GOT3 (cell line): Measurements from ENCODE around the gene EIF2S2.

Source experiments
- DNase-seq: peaks from one replicate; lab custom pipeline; 2025; ENCODE audit warnings: mixed read lengths; lab: John Stamatoyannopoulos, UW

Gene EIF2S2

GRCh38 chr20:34122274-34122980 lies 10.4 kb upstream of the EIF2S2 start:
- no peak for DNase-seq

GRCh38 chr20:34120213-34120612 lies 8.2 kb upstream of the EIF2S2 start:
- no peak for DNase-seq

GRCh38 chr20:34115232-34115631 lies 3.2 kb upstream of the EIF2S2 start:
- no peak for DNase-seq

GRCh38 chr20:34114809-34115208 lies 2.8 kb upstream of the EIF2S2 start:
- no peak for DNase-seq

- DNase-seq, result no peak
These were observed 608 bp upstream of the EIF2S2 start for GRCh38 chr20:34112600-34113101.

- no peak for DNase-seq
These were observed 1.1 kb downstream of the EIF2S2 start for GRCh38 chr20:34110745-34111641.

- DNase-seq, result no peak
These were observed 1.9 kb downstream of the EIF2S2 start for GRCh38 chr20:34110025-34110744.

- no peak for DNase-seq
These were observed 2.6 kb downstream of the EIF2S2 start for GRCh38 chr20:34109442-34109841.

GRCh38 chr20:34108616-34109174 lies 3.3 kb downstream of the EIF2S2 start:
- DNase-seq, result no peak

GRCh38 chr20:34105978-34106675 lies 5.9 kb downstream of the EIF2S2 start:
- no peak for DNase-seq

GRCh38 chr20:34104059-34104458 lies 8.0 kb downstream of the EIF2S2 start:
- DNase-seq, result no peak

GRCh38 chr20:34102342-34102741 lies 9.7 kb downstream of the EIF2S2 start:
- DNase-seq, result no peak

GRCh38 chr20:34100576-34100975 lies 11.5 kb downstream of the EIF2S2 start:
- DNase-seq, result no peak

GRCh38 chr20:34099675-34100074 lies 12.4 kb downstream of the EIF2S2 start:
- DNase-seq, result no peak

- DNase-seq, result no peak
These were observed 13.5 kb downstream of the EIF2S2 start for GRCh38 chr20:34098570-34098969.

GRCh38 chr20:34096699-34097444 lies 15.2 kb downstream of the EIF2S2 start:
- DNase-seq, result no peak

- DNase-seq, result no peak
These were observed 16.2 kb downstream of the EIF2S2 start for GRCh38 chr20:34095825-34096224.

GRCh38 chr20:34093895-34094294 lies 18.1 kb downstream of the EIF2S2 start:
- no peak for DNase-seq

- no peak for DNase-seq
These were observed 20.3 kb downstream of the EIF2S2 start for GRCh38 chr20:34091637-34092200.

GRCh38 chr20:34090645-34091044 lies 21.4 kb downstream of the EIF2S2 start:
- DNase-seq, result no peak
